HCEC 1CT (cell line): Measurements from ENCODE around the gene GHR.
A peak's percentile ranks its signal among the peaks of the same experiment; 100 is the strongest.
"Not testable (repeated sequence)": the region's sequence is repeated elsewhere in the genome, so short reads cannot be mapped to it uniquely, and the experiment has no call there.

ENCODE experiments used
- DNase-seq: peaks from one replicate; pipeline ENCODE4 v3.0.0-alpha.2; 2017

The GHR gene

DNA sequence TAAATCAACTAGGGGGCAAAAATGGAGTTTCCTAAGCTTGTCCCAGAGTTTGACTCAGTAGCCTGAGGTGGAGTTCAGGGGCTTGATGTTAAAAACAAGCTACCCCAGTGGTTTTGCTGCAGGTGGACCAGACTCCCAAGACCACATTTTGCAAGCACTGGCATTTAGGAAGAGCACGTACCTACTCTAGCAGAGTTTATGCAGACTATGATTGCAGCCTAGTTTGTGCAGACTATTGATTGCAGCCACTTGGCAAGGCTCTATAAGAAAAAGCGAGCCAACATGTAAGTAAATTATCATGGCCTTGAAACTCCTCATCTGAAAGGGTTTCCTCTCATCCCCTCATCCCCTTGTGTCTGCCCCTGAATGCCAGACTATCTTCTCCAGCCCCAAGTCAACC, 231.4 kb downstream of the GHR start:
- DNase-seq: no peak

DNA sequence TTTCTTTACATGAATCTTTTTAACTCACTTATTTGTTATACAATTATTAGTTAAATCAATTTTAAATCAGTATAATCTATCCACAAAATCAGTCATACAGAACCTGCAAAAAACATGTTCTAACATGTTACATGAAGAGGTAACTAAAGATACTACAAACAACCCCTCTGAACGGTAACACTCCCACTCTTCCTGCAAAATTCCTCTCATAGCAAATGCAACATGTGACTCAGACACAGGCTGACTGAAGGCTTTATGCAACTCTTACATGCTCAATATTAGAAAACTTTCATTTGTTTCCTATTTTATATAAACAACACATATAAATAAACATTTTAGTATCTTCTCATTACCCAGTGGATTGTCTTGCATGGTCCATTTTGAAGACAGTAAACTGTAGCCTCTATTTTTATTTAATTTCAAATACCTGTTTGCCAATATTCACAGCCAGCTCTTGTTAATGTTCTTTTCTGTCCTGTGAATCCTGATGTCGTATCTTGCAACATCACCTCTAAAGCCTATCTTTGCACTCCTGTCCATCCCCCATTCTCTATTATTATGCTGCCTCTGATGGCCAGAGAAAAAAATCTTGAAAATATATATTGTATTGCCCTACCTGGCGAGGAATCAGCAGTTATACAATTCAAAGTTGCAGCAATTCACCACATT, 232.9 kb downstream of the GHR start:
- DNase-seq: no peak

DNA sequence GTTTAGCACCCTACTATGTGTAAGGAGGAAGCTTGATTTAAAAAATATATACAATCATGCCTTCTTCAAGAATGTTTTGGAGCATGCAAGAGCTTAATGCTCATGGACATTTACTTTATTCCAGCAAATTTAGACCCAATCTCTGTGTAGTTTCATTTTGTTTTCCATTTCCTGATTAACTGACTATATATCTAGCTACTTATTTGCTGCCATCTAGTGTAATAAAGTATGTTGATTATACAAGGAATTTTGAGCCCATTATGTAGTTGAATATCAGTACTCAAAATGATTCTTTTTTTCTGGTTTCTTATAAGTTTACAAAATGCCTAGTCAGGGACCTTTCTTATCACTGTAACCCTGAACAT, 233.4 kb downstream of the GHR start:
- DNase-seq: peak; percentile 2

DNA sequence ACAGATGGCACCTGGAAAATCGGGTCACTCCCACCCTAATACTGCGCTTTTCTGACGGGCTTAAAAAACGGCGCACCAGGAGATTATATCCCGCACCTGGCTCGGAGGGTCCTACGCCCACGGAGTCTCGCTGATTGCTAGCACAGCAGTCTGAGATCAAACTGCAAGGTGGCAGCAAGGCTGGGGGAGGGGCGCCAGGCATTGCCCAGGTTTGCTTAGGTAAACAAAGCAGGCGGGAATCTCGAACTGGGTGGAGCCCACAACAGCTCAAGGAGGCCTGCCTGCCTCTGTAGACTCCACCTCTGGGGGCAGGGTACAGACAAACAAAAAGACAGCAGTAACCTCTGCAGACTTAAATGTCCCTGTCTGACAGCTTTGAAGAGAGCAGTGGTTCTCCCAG, 236.6 kb downstream of the GHR start:
- DNase-seq: not testable (repeated sequence)

DNA sequence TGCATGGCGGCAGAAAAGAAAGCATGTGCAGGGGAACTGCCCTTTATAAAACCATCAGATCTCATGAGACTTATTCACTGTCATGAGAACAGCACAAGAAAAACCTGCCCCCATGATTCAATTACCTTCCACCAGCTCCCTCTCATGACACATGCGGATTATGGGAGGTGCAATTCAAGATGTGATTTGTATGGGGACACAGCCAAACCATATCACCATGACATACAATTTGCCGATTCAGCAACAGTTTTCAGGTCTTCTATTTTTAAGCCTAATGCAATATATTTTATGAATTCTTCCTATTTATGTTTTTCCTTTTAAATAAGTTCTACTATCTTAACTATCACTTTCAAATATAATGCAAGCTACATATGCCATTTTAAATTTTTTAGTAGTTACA, 242.6 kb downstream of the GHR start:
- DNase-seq: no peak

DNA sequence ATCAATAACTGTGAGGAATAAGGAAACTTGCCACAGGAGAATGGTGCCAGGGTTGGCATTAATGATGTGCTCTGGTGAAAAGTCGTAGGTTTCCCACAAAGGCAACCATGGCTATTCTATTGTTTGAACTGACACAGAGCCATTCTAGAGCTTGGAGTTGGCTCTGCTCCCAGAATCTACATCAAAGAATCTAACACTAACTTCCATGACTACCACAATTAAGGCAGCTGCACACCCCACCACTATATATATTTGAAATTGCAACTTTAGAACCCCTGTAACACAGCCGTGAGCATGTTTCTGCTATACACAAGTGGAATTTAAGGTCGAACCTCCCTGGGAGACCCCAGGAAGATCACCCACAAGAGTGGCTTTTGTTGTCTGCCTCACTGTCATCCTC, 243.6 kb downstream of the GHR start:
- DNase-seq: no peak

DNA sequence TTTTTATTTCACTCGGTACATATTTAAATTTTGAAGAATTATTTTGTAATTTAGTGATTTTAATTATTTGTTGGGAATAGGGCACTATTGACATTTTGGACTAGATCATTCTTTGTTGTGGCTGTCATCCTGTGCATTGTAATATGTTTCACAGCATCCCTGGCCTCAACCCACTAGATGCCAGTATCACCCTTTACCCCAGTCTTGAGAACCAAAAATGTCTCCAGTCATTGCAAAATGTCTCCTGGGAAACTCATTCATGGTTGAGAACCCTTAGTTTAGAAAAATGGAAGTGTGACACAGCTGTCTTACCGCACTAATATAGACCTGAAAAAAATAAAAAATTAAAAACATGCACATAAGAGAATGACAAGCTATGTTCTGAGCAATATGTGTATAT, 245.0 kb downstream of the GHR start:
- DNase-seq: no peak

DNA sequence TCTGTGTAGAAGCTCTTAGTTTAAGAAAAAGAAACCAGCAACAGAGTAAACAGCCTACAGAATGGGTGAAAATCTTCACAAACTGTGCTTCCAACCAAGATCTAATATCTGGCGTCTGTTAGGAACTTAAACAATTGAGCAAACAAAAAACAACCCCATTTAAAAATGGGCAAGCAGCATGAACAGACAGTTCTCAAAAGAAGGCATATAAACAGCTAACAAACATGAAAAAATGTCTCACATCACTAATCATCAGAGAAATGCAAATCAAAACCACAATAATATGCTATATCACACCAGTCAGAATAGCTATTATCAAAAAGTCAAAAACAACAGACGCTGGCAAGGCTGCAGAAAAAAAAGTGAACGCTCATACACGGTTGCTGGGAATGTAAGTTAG, 249.7 kb downstream of the GHR start:
- DNase-seq: no peak

DNA sequence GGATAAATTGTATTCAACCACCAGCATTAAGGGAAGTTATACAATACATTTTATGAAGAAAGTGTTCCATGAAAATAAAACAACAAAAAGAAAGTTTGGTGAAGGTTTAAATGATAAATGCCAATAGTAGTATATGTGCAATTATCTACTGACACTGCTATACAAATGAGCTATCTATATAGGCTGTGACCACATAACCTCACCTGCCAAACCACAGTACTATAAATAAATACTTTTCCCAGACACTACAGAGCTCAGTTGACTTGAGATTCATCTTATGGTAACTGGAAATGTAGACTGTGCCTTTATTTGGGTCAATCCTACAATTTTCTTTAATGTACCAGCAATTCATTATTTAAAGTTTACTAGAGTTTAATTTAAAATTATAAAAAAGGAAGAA, 252.4 kb downstream of the GHR start:
- DNase-seq: no peak

DNA sequence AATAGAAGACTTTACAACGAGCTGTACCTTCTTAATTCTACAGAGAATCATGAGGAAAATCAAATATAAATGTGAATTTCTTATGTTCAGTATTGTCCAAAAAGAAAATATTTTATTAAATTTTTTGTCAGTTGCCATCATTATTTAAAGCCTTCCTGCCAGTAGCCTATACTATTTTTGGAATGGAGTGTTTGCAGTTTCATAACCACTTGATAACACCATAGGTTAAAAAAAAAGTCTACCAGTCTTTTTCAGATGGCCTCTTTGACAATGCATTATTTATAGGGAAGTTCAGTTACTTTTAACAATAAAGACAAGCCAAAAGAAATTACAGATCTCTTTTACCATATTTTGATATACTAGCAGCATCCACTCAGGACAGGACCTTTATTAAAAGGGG, 253.1 kb downstream of the GHR start:
- no peak for DNase-seq

DNA sequence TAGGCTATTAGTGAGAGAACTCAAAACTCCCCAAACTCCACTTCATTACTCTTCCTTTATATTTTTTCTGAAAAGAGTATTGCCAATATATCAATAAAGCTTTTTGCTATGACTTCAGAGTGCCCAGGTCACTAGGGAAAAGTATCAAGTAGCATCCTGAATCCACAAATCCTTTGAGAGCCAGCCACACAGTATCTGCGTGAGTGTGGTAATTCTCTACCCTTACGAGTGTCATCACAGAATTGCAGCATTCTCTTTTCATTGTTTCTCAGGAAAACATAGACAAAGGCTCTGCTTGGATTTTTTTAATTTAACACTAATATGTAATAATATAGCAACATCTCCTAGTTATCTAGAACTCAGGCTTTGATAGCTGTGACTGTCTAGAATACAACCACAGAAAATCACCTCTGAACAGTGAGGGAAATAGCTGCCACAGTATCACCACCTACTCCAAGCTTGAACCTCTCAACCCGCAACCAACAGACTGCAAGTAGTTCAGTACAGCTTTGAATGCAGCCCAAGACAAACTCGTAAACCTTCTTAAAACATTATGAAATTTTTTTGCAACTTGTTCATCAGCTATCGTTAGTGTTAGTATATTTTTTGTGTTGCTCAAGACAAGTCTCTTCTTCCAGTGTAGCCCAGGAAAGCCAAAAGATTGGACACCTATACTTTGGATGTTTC, 254.1 kb downstream of the GHR start:
- no peak for DNase-seq

DNA sequence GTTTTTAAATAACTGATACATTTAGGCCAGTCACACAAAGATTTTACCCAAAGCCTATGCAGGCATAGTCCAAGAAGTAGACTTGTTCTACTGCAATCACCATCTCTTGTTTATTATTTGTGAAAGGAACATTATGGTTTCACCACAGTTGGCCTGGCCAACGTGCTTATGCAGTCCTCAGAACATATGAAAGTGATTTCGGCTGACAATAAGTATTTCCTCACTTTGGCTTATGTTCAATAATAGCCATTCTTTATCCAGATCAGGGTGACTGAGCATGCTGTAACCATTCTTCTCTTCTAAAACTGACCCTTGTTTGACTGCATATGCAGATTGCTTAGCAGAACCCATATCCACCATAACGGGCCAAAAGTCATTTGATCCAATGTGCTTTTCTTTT, 256.8 kb downstream of the GHR start:
- DNase-seq: no peak

DNA sequence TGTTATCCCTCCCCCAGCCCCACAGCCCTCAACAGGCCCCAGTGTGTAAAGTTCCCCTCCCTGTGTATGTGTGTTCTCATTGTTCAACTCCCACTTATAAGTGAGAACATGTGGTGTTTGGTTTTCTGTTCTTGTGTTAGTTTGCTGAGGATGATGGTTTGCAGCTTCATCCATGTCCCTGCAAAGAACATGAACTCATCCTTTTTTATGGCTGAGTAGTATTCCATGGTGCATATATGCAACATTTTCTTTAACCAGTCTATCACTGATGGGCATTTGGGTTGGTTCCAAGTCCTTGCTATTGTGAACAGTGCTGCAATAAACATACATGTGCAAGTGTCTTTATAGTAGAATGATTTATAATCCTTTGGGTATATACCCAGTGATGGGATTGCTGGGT, 261.8 kb downstream of the GHR start:
- not testable (repeated sequence) for DNase-seq

DNA sequence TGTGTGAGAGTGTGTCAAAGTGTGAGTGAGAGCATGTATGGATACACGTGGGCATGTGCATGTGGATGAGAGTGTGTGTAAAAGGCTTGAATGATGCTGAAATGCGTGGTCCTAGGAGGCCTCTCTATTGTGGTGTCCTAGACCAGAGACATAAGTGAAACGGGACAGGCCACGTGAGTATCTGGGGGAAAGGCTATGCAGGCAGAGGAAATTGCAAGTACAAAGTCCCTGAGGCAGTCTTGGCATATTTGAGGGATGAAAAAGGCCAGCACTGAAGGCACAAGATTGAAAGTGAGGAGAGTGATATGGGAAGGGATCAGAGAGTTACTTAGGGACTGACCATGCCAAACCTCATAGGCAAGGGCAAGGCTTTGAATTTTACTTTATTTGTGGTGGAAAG, 266.2 kb downstream of the GHR start:
- no peak for DNase-seq

DNA sequence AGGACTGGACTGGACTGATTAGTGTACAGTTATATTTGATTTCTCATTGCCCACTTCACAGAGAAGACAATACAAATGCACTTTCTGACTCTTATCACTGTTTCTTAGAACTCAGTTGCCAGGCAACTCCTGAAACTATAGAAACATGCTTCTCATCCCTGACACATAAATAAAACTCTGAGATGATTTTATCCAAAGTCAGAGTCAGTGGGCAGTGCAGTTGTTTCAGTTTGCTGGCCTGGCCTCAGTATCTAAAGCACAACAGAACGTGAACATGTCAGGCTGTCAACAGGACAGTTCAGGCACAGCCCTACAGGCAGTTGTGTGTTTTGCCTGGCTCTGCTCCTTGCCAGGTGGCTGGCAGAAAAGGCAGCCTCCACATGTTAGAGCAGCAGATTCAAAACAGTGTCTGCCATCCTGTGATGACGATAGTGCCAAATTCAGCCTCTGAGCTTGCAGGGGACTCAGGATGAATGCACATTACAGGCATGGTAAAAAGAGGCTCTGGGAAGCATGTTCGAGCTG, 268.2 kb downstream of the GHR start:
- DNase-seq: no peak

DNA sequence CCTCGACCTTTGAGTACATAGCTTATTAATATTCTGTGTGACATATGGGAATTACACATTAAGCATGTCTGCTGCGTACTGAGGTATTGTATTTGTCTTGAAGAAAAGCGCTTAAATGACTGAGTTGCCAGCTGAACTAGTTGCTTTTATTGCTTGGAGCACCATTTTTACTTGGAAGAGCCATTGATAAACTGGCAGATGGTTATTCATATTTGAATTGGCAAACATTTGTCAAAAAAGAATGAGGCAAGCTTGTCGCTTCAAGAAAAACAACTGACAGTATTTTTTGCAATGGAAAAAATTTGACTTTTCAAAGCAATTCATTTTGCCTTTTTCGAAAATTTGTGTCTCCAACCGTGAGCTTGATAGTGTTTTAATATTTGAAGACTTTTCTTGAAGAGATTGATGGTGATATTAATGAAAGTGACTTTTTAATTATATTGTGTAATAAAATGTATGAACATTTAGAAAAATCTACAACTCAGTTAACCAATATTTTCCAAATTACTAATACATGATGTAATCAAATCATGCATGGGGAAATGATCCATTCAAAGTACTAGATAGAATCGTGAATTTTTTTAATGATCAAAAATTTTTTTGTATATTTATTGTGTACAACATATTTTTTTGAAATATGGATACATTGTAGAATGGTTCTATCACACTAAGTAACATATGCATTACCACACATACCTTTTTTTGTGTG, 278.3 kb downstream of the GHR start:
- DNase-seq: no peak

DNA sequence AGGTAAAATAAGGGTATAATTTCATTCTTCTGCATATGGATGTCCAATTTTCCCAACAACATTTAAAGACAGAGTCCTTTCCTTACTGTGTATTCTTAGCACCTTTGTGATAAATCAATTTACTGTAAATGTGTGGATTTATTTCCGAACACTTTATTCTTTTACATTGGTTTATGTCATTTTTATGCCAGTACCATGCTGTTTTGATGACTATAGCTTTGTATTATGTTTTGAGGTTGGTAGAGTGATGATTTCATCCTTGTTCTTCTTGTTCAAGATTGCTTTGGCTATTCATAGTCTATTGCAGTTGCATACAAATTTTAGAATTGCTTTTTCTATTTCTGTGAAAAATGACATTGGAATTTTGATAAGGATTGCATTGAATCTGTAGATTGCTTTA, 280.0 kb downstream of the GHR start:
- DNase-seq: no peak

DNA sequence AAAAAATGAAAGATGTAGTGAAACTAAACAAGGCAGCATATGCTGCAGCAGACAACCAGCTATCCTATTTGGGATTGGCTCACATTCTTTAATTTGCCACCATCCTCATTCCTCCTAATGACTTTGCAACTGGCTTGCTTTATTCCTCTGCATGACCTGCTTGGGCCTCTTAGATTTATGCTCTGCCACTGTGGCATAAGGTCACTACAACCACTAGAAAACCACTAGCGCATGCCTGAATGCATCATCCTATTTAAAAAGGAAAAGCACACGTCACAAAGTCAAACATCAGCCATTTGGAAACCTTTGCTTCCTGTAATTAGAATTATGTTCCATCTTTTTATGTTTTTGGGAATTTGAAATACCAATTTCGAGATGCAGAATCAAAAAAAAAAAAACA, 292.5 kb downstream of the GHR start:
- peak; percentile 4 for DNase-seq

DNA sequence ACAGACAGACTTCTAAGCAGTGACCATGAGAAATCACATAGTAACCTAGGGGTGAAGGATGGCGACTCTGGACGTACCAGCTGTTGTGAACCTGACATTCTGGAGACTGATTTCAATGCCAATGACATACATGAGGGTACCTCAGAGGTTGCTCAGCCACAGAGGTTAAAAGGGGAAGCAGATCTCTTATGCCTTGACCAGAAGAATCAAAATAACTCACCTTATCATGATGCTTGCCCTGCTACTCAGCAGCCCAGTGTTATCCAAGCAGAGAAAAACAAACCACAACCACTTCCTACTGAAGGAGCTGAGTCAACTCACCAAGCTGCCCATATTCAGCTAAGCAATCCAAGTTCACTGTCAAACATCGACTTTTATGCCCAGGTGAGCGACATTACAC, 295.4 kb downstream of the GHR start:
- DNase-seq: peak; percentile 3

DNA sequence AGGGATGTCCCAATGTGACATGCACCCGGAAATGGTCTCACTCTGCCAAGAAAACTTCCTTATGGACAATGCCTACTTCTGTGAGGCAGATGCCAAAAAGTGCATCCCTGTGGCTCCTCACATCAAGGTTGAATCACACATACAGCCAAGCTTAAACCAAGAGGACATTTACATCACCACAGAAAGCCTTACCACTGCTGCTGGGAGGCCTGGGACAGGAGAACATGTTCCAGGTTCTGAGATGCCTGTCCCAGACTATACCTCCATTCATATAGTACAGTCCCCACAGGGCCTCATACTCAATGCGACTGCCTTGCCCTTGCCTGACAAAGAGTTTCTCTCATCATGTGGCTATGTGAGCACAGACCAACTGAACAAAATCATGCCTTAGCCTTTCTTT, 295.8 kb downstream of the GHR start:
- DNase-seq: no peak

DNA sequence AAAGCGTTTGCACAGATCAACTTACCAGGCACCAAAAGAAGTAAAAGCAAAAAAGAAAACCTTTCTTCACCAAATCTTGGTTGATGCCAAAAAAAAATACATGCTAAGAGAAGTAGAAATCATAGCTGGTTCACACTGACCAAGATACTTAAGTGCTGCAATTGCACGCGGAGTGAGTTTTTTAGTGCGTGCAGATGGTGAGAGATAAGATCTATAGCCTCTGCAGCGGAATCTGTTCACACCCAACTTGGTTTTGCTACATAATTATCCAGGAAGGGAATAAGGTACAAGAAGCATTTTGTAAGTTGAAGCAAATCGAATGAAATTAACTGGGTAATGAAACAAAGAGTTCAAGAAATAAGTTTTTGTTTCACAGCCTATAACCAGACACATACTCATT, 297.0 kb downstream of the GHR start:
- DNase-seq: no peak

DNA sequence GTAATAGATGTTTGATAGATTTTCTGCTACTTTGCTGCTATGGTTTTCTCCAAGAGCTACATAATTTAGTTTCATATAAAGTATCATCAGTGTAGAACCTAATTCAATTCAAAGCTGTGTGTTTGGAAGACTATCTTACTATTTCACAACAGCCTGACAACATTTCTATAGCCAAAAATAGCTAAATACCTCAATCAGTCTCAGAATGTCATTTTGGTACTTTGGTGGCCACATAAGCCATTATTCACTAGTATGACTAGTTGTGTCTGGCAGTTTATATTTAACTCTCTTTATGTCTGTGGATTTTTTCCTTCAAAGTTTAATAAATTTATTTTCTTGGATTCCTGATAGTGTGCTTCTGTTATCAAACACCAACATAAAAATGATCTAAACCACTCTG, 298.2 kb downstream of the GHR start:
- DNase-seq: no peak

DNA sequence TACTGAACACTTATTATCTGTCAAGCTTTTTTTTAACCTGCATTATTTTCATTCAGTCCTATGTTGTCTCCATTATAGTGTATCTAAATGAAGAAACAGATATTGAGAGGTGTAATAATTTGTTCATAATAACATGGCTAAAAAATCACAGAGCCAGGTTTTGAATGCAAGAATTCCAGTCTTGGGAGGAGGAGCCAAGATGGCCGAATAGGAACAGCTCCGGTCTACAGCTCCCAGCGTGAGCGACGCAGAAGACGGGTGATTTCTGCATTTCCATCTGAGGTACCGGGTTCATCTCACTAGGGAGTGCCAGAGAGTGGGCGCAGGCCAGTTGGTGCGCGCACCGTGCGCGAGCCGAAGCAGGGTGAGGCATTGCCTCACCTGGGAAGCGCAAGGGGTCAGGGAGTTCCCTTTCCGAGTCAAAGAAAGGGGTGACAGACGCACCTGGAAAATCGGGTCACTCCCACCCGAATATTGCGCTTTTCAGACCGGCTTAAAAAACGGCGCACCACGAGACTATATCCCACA, 311.4 kb downstream of the GHR start:
- DNase-seq: not testable (repeated sequence)

DNA sequence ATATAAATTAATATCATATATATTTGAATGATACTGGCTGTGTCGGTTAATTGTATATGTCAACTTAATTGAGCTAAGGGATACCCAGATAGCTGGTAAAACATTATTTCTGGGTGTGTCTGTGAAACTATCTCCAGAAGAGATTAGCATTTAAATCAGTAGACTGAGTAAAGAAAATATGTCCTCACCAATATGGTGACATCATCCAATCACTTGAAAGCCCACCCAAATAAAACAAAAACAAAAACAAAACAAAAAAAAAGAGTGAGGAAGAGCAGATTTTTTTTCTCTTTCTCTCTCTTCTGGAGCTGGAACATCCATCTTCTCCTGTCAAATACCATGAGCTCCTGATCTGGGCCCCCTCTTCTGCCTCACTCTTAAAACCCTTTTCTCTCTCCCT, 317.7 kb downstream of the GHR start:
- no peak for DNase-seq
